Activated CD8-positive, alpha-beta memory T cell treated with anti-CD3 and anti-CD28 coated beads, Interleukin-2, amount 50 U/mL, for 48 hours (primary cell): Measurements from ENCODE around the gene MEGF6.

ENCODE experiments used
- DNase-seq: peaks from one replicate; pipeline ENCODE4 v3.0.0-alpha.2; 2020

MEGF6 gene

DNA sequence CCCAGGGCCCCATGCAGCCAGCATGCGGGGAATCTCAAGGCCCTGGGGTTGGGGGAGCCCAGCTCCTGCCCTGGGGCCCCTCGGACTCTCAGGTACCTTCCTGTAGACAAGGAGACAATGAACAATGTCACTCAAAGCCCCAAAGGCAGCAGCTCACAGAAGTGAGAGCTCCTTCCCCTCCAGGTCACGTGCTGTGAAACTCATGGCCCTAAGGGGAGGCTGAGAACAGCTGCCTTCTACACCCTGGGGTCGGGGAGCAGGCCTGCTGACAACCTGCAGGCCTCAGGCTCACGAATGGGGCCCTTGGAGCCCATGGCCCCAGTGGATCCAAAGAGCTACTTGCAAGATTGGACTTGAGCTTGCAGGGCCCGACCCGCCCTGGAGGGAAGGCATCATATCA lies 3.2 kb downstream of the MEGF6 start:
- no peak for DNase-seq

GRCh38 chr1:3607703-3608065 lies 3.6 kb downstream of the MEGF6 start:
- DNase-seq, result no peak

DNA sequence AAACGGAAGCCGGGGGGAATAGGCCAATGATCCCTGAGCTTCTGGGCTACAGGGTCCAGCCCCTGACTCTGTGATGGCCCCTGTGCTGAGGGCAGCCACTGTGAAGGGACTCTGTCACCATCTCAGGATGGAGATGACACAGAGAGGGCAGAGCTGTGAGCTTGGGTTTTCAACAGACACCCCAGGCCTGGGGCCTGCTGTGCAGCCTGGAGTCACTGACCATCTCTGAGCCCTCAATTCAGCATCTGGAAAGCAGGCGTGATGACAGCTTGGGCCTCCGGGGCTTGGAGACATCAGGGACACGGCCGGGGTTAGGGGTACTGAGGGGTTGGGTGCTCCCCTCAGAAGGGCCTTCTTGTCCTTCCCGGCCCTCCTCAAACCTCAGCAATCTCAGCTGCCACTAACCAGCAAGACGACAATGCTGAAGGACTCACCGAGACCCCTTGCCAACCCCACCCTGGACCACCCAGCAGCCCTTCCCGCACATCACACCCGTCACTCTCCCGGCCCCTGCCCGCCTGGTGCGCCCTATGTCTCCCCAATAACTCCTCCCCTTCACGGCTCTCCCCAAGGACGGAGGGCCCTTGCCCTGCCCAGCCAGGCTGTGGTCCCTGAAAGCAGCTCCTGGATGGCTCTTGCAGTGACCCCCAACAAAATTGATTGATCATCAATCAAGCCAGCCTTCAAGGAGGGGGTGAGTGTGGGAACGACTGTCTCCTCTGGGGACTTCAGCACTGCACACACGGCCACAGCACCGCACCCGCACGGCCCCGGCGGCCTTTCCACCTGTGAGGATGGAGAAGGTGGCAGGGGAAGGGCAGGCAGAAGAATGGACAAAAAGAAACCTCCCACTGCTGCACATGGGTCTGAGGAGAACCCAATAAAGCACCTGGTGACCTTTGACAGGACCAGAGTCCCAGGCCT lies 4.3 kb downstream of the MEGF6 start:
- DNase-seq, result no peak

- no peak for DNase-seq
Measured at GRCh38 chr1:3604997-3605823, 6.1 kb downstream of the MEGF6 start.

GRCh38 chr1:3604468-3604974 lies 6.8 kb downstream of the MEGF6 start:
- DNase-seq, result no peak

GRCh38 chr1:3603571-3604467 lies 7.5 kb downstream of the MEGF6 start:
- DNase-seq, result no peak

- no peak for DNase-seq
Measured at GRCh38 chr1:3603156-3603555, 8.2 kb downstream of the MEGF6 start.

- DNase-seq, result no peak
Measured at GRCh38 chr1:3602375-3602774, 8.9 kb downstream of the MEGF6 start.

- no peak for DNase-seq
Measured at GRCh38 chr1:3601743-3602142, 9.6 kb downstream of the MEGF6 start.

- DNase-seq, result no peak
Measured at GRCh38 chr1:3600354-3600753, 11.0 kb downstream of the MEGF6 start.

DNA sequence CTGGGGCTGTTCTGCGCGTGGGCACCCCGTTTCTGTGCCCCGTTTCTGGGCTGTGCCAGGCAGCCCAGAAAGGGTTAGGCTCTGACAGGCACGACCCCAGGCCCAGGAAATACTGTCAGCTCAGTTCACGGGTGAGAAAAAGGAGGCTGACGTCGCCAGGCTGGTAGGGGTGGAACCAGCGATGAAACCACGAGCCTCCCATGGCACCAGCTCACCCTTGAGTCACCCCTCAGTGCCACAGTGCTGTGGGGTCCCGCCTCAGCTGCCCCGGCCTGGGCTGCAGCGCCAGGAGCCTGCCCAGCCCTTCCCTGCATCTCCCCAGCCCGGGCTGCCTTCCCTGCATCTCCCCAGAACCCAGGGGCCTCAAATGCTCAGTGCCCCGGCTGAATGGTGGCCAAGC lies 11.5 kb downstream of the MEGF6 start:
- no peak for DNase-seq

- DNase-seq, result no peak
Measured at GRCh38 chr1:3599286-3599811, 12.0 kb downstream of the MEGF6 start.

GRCh38 chr1:3598522-3599285 lies 12.6 kb downstream of the MEGF6 start:
- DNase-seq, result no peak

GRCh38 chr1:3598051-3598491 lies 13.2 kb downstream of the MEGF6 start:
- DNase-seq, result no peak

DNA sequence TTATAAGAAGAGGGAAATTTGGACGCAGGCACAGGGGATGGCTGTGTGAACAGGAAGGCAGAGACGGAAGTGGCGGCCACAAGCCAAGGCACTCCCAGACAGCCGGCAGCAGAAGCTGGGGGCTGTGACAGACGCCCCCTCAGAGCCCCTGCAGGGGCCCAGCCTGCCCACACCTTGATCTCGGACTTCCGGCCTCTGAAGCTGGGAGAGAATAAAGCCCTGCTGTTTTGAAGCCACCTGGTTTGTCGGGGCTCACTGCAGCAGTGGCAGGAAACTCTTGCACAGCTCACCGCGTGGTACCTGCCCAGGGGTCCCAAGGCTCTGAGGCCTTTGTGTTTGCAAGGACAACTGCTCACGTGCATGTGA lies 13.7 kb downstream of the MEGF6 start:
- no peak for DNase-seq

GRCh38 chr1:3596663-3597598 lies 14.4 kb downstream of the MEGF6 start:
- DNase-seq, result no peak

GRCh38 chr1:3595949-3596348 lies 15.4 kb downstream of the MEGF6 start:
- no peak for DNase-seq

DNA sequence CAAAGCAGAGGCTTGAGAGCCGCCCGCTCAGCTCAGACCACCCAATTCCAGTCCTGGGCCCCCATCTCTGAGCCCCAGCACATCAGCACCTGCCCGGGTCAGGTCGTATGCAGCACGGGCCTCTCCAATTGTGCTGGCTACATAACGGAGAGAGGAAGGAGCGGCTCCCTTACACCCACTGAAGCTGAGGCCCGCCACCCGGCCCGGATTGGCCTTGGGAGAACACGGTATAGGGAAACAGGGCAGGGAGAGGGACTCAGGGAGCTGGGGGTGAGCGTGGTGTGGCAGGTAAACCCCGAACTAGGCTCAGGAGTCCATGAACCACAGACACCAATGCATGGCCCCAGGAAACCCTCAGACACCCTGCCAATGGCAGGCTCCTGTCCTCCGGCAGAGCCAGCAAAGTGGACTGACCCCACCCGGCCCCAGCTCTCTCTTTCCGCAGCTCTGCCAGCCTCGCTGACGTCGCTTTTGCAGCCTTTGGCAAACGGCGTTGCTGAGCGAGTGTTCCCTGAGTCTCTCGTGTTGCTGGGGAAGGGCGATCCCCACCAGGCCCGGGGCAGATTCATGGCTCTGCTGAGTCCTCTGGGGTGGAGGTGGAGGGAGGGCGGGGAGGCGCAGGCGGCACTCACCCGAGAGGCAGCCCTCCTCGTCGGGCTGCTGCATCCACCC lies 16.5 kb downstream of the MEGF6 start:
- DNase-seq, result no peak

DNA sequence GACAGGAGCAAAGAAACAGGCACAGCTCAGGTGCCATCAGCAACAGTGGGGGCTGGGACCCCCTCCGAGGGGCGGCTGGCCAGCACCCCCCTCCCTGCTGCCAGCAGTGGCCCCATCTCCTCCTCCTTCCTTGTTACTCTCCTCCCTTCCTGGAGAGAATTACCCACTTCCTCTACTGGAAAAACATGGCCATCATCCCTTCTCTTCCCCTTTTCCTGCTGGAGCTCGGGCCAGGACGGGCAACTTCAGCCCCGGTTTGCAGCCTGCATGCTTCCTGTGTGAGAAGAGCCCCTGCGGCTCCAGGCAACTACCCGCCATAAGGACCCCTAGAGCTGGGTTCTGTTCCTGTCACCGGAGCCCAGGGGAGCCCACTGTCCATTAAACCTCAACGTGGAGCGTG lies 17.6 kb downstream of the MEGF6 start:
- DNase-seq, result no peak

DNA sequence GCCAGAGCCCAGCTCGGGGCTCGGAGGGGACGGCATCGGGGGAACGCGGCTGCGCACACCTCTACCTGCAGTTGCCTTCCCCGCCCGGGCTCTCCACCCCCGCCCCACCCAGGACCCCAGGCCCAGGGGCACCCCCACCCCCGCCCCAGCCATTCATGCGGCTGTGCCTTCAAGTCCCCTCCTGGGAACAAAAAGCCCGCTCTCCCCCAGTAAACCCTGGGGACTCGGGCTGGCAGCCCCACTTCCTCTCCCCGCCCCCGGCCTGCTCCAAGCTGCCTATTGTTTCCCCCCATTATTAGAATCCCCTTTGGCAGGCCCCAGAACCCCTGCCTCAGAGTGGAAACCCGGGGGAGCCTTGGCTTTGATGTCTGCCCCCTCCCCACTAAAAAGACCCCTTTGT lies 18.0 kb downstream of the MEGF6 start:
- no peak for DNase-seq
